NCI-H146 treated with DMSO at 0.1 percent for 48 hours (cell line): ENCODE results near the gene PROCR.
"Not testable (repeated sequence)": the region's sequence is repeated elsewhere in the genome, so short reads cannot be mapped to it uniquely, and the experiment has no call there.

Source experiments
- DNase-seq: peaks from one replicate; lab custom pipeline; 2025; ENCODE audit not compliant: unreplicated experiment; lab: John Stamatoyannopoulos, UW

The PROCR gene

DNA sequence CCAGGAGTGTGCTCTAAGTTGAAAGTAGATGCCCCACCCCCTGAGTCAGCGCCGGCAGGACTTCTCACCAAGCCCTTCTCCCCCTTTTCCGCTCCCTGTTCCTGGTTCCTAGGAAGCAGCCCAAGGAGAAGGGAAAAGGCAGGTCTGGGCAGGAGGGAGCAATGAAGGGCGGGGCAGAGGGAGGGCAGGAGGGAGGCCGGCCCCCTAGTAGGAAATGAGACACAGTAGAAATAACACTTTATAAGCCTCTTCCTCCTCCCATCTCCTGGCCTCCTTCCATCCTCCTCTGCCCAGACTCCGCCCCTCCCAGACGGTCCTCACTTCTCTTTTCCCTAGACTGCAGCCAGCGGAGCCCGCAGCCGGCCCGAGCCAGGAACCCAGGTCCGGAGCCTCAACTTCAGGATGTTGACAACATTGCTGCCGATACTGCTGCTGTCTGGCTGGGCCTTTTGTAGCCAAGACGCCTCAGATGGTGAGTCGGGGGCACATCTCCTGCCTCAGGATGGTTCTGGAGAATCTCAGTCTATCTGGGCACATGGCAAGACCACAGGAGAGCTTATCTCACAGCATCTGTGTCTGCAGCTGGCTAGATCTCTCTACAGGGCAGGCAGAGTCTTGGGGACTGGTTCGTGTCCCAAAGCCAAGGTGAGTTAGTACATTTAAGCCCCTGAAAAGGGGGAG, at the start of gene PROCR:
Gene PROCR (plus strand): TSS at position 320 of the 681 bp plus-strand sequence. CDS start 83 bp downstream, at position 403.
- DNase-seq, result peak; percentile 51

DNA sequence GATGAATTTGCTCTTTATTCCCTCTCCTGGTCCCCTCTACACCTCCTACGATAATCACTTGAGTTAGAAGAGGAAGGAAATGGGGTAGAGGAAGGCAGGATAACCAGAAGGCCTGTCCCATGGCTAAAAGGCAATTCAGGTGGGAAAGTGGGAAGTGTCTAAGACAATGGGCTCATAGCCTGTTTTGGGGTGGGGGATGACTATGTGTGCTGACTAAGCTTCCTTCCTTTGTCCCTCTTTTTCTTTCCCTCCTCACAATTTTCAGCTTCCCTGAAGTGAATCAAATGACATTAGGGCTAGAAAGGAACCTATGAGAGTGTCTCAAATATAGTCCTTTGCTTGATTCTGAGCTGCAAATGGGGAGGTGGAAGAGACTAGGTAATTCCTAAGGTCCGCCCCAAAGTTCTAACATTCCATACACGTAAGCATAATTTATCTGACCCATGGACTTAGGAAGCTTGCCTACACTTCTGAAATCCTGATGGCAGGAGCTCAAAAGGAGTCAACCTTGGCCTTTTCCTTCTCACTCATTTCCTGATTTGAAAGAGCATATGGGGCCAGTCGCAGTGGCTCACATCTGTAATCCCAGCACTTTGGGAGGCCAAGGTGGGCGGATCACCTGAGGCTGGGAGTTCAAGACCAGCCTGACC, 49.0 kb upstream of the PROCR start:
- DNase-seq, result no peak

GRCh38 chr20:35125753-35126152, 46.1 kb upstream of the PROCR start:
- DNase-seq, result no peak

GRCh38 chr20:35129647-35130069, 42.2 kb upstream of the PROCR start:
- no peak for DNase-seq

DNA sequence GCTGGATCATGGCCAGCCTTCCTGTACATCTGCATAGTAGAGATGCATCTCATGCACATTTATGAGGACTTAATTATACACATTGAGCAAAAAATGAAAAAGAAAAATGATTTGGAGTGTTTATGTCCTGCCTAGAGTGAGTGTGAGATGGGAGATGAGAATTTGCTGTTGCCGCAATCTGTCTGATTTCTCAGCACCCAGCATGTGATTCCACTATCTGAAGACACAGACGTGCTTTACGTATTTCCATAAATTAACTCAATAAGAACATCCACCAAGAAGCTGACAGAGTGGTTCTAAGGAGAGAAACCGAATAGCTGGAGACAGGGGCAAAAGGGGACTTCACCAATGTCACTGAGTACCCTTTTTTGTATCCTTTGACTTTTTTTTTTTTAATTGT, 39.9 kb upstream of the PROCR start:
- no peak for DNase-seq

DNA sequence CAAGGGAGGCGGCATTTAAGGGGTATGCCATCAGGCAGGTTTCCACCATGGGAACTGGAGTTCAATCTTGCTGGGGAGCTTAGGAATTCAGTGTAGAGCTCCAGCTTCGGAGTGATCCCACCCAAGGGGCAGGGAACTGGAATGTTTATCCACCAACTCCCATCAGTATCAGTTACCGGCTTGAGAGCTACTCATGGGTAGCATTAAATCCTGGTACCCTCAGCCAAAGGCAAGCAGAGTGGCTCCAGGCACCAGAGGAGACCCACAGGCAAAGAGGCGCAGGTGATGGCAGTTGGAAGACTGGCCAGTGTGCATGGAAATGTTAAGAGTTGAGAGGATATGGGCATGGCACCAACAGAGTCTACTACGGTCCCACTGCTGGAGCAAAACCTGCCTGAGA, 38.8 kb upstream of the PROCR start:
- DNase-seq, result no peak

DNA sequence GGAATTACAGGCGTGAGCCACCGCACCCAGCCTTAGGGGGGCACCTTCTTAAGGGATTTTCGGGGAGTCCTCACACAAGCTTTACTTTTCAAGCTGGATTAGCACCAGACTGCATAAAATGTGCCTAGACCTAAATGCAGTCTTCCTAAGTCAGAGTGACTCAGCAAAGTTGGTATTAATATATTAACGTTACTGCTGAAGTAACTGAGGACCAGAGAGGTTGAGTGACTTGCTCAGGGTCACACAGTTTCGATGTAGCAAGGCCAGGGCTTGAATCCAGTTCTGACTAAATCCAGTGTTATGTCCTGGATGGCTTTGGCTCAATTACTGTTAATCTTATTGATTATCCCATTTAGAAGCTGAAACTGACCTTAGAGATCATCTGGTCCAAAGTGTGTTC, 38.1 kb upstream of the PROCR start:
- DNase-seq, result no peak

- DNase-seq, result no peak
Measured at GRCh38 chr20:35134472-35134871, 37.4 kb upstream of the PROCR start.

DNA sequence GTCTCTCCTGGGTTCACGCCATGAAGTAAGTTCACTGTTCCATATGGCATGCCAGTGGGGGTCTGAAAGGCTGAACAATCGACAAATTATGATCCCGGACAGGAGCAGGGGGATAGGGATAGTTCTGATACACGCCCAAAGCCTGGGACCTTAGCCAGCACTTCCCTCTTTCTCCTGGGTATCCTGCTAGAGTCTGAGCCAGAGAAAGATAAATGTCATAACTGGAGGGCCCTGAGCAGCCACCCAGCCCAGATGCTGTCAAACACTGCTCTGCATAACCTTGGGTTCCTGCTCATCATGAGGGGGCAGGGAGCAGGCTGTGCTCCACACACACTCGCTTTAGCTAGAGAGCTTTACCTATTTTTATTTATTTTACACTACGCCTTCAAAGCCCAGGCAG, 37.0 kb upstream of the PROCR start:
- DNase-seq, result no peak

DNA sequence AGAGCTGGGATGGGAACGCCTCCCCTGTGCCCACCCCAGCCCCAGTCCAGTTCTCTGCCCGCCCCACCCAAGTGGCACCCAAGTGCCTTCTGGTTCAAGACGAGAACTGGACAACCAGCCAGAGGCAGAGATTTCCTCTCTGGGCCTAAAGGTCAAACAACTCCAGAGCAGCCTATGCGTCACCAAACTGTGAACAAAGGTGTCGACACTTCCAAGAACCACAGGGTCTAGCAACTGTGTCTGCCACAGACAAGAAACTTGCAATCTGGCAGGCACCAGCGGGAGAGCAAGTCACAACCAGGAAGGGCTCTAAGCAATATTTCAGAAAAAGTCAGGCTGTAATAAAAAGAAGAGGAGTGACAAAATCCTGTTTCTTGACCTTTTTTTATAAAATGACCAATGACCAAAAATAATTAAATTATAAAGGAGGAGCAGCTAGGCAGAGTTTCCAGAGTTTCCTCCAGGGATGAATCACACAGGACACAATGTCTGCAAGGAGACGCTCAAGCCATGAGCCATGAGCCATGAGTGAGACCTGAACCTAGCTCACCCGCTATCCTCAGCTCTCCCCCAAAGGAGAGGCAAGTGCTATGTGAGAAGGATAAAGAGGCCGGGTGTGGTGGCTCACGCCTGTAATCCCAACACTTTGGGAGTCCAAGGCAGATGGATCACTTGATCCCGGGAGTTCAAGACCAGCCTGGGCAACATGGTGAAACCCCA, 35.8 kb upstream of the PROCR start:
- no peak for DNase-seq

- DNase-seq, result no peak
Measured at GRCh38 chr20:35144694-35145093, 27.2 kb upstream of the PROCR start.

DNA sequence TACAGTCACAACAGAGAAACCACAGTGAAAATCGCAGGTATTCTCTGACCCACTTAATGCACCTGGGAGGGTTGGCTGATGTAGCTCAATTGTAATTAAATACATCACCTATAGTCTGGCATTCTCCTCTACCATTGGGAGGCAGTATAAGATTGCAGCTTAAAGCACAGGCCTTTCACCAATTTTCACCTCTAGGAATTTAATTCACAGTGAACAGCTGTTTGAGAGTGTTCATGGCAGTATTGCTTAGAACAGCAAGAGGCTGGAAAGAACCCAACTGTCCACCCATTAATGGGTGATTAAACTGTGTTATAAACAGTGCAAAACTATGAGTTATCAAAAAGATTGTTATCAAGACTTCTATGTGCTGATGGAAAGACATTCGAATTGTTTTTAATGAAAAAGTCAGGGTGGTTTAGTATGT, 26.7 kb upstream of the PROCR start:
- DNase-seq, result peak; percentile 73

GRCh38 chr20:35146299-35146919, 25.5 kb upstream of the PROCR start:
- peak; percentile 66 for DNase-seq

- DNase-seq, result peak; percentile 88
Measured at GRCh38 chr20:35146920-35147574, 24.8 kb upstream of the PROCR start, which contains the start of gene EDEM2. Gene EDEM2 (minus strand): TSS chr20:35147336. CDS start chr20:35147258, 78 bp downstream.

GRCh38 chr20:35147575-35148071, 24.2 kb upstream of the PROCR start:
- DNase-seq, result not testable (repeated sequence)

GRCh38 chr20:35150846-35151579, 20.9 kb upstream of the PROCR start:
- DNase-seq, result no peak

- DNase-seq, result no peak
Measured at GRCh38 chr20:35151736-35152135, 20.1 kb upstream of the PROCR start.

GRCh38 chr20:35155936-35156335, 15.9 kb upstream of the PROCR start:
- DNase-seq, result no peak

GRCh38 chr20:35156978-35157377, 14.9 kb upstream of the PROCR start:
- no peak for DNase-seq

GRCh38 chr20:35160341-35160740, 11.5 kb upstream of the PROCR start:
- not testable (repeated sequence) for DNase-seq
